Activated CD4-positive, alpha-beta T cell treated with anti-CD3 and anti-CD28 coated beads, Interleukin-2, amount 10 ng/mL, durations not matched to agents 7 days and 5 days (primary cell): Measurements from ENCODE around the gene SPNS2. TPM values are rescaled to one million over a fixed set of nuclear protein-coding genes. Genes with fewer than 3 reads are reported as not detected.

Experiments
- CTCF ChIA-PET: fragments of 350-600 bp; sonication (Branson Sonifier 250); formaldehyde crosslinking; loops from one replicate; lab custom pipeline; 2021; ENCODE audit warnings: antibody characterized with exemption; lab: Charles Lee
- POLR2A ChIA-PET: fragments of 350-600 bp; sonication (Branson Sonifier 250); formaldehyde crosslinking; loops from one replicate; lab custom pipeline; 2021; ENCODE audit warnings: antibody characterized with exemption; lab: Charles Lee
- DNase-seq: peaks from one replicate; pipeline ENCODE4 v3.0.0-alpha.2; 2020
- H3K27ac Mint-ChIP-seq: one replicate; pipeline ENCODE4 v1.8.0; 2021; ENCODE audit warnings: mild to moderate bottlenecking, moderate library complexity, mixed read lengths
- H3K27me3 Mint-ChIP-seq: one replicate; pipeline ENCODE4 v1.8.0; 2021; ENCODE audit warnings: mixed read lengths
- H3K36me3 Mint-ChIP-seq: one replicate; pipeline ENCODE4 v1.8.0; 2021; ENCODE audit warnings: low read depth, mixed read lengths
- H3K4me1 Mint-ChIP-seq: one replicate; pipeline ENCODE4 v1.8.0; 2021; ENCODE audit warnings: mixed read lengths
- H3K4me3 Mint-ChIP-seq: one replicate; pipeline ENCODE4 v1.8.0; 2021; ENCODE audit warnings: mild to moderate bottlenecking, moderate library complexity, mixed read lengths
- H3K9me3 Mint-ChIP-seq: one replicate; pipeline ENCODE4 v1.8.0; 2021; ENCODE audit warnings: mixed read lengths
- total RNA-seq, 2 experiments: library from RNA; stranded (reverse); gene quantifications; one replicate each; pipeline ENCODE4 v1.2.3, GENCODE V29; 2021

SPNS2 gene
- total RNA-seq, 2 experiments from 2014 or later = 0.25 to 0.29 TPM

DNA sequence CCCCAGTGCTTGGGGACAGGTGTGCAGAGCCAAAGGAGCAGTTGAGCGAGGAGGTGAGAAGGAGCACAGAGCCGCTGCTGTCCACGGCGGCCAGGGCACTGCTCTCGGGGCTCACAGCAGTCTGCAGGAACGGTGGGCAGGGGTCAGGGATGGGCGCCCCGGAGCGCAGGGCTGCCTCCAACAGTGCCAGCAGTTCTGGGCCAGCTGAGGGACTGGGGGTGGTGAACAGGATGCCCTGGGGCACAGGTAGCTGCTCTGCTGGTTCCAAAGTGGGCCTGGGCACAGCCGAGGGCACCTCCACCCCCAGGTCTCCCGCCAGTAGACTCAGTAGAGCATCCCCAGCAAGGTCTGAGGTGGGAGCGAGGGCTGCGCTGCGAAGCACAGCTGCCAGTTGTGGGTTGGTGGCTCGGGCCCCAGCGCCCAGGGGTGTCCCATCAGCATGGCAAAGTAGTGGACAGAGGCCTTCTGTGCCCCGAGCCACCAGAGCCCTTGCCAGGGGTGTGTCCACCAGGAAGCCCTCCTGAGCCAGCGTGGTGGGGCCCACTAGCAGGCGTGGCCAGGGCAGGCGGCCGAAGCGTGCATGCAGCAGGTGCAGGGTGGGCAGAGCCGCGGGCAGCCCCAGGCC, 59.8 kb downstream of the SPNS2 start:
- Mint-ChIP-seq H3K27me3 (no peaks in the 10 kb centered on the region), H3K36me3 (peaks cover 4% of the 10 kb centered on the region), H3K9me3 (no peaks in the 10 kb centered on the region), H3K4me3 (no peak overlapping the region), H3K4me1 (peaks cover 52% of the 10 kb centered on the region), H3K27ac (no peak overlapping the region)
- ChIA-PET POLR2A (no interaction called here), CTCF (no interaction called here)
- DNase-seq = no peak

DNA sequence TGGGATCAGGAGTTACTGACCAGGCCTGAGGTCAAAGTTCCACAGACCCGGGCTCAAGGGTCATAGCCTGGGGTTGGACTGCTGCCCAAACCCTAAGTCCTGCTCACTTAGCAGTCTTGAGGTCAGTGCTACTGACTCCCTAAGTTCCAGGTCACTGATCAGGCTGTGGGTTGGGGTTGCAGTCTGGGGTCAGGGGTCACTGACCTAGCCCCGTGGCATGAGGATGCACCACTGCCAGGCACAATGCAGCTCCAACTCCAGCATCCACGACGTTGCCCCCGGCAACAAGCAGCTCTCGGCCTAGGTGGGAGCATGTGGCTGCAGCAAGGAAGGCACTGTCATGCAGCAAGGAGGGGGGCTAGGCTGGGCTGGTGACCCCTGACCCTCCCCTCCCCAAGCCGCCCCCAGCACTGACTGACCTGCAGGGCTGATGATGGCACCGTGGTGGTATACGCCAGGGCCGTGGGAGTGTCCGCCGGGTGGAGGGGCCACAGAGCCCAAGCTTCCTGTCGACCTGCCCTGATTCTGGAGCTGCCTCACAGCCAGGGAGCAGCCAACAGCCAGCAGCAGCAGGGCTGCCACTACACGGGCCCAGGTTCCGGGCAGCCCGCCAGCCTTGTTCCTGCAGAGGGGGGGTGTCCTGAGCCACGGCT, 60.6 kb downstream of the SPNS2 start:
- Mint-ChIP-seq H3K4me3 (no peak overlapping the region), H3K27me3 (no peaks in the 10 kb centered on the region), H3K4me1 (peaks cover 47% of the 10 kb centered on the region), H3K9me3 (no peaks in the 10 kb centered on the region), H3K36me3 (peaks cover 2% of the 10 kb centered on the region), H3K27ac (no peak overlapping the region)
- no peak for DNase-seq
- ChIA-PET CTCF (interaction anchor here (1.4 to 2.3 kb wide), 2 partner anchors 9 to 10 kb away, joined by 3 to 5 read pairs; no protein-coding TSS in a partner anchor), POLR2A (no interaction called here)

DNA sequence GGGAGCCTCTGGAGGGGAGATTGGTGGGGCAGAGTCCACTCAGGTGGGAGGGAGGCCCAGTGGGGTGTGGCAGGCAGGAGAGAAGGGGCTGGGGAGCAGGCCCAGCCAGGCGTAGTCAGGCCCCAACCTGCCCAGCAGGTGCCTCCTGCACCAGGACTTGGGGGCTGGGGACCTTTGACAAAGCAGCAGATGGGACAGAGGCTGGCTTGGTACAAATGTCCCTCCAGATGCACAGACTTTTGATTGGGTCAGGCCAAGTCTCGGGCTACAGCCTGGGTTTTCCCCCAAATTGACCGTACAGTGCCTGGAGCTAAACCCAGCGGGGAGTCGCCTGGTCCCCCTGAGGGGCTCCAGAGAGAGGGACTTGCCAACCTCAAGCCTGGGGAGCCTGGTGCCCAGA, 61.3 kb downstream of the SPNS2 start:
- no peaks in the 10 kb centered on the region for H3K9me3 Mint-ChIP-seq
- no peak for DNase-seq
- H3K4me3 Mint-ChIP-seq = no peak overlapping the region
- H3K27ac Mint-ChIP-seq = no peak overlapping the region
- ChIA-PET POLR2A (no interaction called here), CTCF (interaction anchor here (0.6 to 2.3 kb wide), 4 partner anchors 10 to 339 kb away, joined by 3 to 5 read pairs (median 3); no protein-coding TSS in a partner anchor)
- peaks cover 42% of the 10 kb centered on the region for H3K4me1 Mint-ChIP-seq
- H3K36me3 Mint-ChIP-seq = peaks cover 2% of the 10 kb centered on the region
- no peaks in the 10 kb centered on the region for H3K27me3 Mint-ChIP-seq

DNA sequence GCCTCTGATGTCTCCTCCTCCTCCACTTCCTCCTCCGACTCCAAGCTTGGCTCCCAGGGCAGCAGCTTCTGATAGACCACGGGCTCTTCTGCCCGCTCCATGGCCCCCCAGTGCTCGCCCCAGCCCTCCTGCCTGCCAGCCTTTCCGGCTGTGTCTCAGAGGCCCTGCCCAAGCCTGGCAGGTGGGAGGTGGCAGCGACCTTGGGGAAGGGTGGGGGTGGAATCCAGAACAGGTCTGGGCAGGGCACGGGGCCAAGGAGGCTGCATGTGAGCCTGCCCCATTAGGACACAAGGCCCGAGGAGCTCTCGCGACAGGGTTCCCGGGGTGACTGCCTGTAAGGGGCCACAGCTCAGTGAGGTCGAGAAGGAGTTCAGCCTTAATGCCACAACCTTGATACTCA, 61.7 kb downstream of the SPNS2 start, which contains the start of gene GGT6:
Gene GGT6 (minus strand): TSS at position 157 of the 400 bp plus-strand sequence. CDS start 56 bp downstream, at position 101.
- no peak for DNase-seq
- Mint-ChIP-seq H3K9me3 (no peaks in the 10 kb centered on the region), H3K4me1 (peaks cover 44% of the 10 kb centered on the region), H3K27ac (no peak within 1 kb of the TSS), H3K27me3 (no peaks in the 10 kb centered on the region), H3K36me3 (peaks cover 2% of the 10 kb centered on the region), H3K4me3 (no peak within 1 kb of the TSS)
- CTCF ChIA-PET = interaction anchor here (0.6 to 2.3 kb wide), 4 partner anchors 9 to 339 kb away, joined by 3 to 5 read pairs (median 3); no protein-coding TSS in a partner anchor
- POLR2A ChIA-PET = no interaction called here

DNA sequence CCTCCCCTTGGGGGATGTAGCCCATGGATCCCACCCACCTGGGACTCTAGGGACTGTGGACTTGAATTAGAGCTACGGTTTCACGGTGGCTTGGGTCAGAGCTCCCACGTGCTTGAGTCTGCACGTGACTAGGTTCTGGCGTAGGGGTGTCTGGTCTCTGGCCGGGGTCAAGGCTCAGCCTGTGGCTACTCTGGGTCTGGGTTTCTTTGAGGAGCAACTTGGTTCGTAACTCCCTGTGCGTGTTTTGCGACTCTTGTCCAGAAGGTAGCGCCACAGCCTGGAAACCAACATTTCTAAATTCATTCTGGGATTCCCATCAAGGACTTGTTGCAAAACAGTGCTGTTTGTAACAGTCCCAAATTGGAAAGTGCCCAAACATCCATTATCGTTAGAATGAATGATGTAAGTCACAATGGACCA, 62.2 kb downstream of the SPNS2 start:
- H3K36me3 Mint-ChIP-seq = peaks cover 2% of the 10 kb centered on the region
- ChIA-PET POLR2A (no interaction called here), CTCF (interaction anchor here (1.2 to 2.3 kb wide), 3 partner anchors 9 to 13 kb away, joined by 3 to 5 read pairs (median 3); no protein-coding TSS in a partner anchor)
- no peak overlapping the region for H3K27ac Mint-ChIP-seq
- no peaks in the 10 kb centered on the region for H3K9me3 Mint-ChIP-seq
- H3K4me1 Mint-ChIP-seq = peaks cover 44% of the 10 kb centered on the region
- no peak overlapping the region for H3K4me3 Mint-ChIP-seq
- DNase-seq = no peak
- H3K27me3 Mint-ChIP-seq = peaks cover 3% of the 10 kb centered on the region

DNA sequence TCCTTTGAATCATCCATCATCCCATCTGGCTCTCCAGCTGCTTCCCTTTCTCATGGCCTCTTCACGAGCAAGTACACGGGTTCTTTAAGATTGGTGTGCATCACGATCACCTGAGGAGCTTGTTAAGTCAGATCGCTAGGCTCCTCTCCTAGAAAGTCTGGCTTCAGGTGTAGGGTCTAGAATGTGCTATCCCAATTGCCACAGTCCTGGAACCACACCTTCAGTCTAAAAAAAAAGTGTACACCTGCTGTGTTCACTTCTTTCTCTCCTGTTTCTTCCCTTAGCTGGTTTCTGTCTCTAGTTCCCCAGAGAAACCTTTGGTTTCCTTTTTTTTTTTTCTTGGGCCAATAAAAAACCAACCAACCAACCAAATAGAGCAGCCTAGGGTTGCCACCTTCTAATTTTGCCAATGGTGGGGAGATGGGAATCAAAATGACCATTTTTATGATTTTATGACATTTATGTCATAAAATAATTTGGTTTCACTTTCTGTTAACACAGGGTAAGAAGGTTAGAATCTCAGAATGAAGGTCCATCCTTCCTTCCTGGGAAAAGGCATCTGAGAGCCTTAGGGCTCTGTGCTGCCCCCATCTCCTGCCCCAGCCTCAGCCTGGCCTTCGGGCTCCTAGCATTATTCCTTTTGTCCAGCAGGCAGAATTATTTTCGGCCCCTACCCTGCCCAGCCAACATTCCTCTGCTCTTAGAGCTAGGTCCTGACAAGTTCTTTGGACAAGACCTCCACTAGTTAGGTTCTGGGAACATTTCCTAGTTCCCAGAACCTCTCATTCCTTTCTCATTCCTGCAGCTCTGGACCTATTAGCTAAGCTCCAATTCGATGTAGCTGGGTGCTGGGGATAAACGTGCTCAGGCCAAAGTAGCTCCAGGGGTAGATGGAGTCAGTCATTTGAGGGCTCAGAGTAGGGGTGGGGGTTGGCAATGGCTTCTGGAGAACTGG, 63.6 kb downstream of the SPNS2 start:
- POLR2A ChIA-PET = no interaction called here
- peaks cover 4% of the 10 kb centered on the region for H3K27me3 Mint-ChIP-seq
- no peak overlapping the region for H3K4me3 Mint-ChIP-seq
- H3K36me3 Mint-ChIP-seq = peaks cover 2% of the 10 kb centered on the region
- peak overlapping the region; percentile 84 for H3K27ac Mint-ChIP-seq
- DNase-seq = no peak
- H3K9me3 Mint-ChIP-seq = no peaks in the 10 kb centered on the region
- CTCF ChIA-PET = interaction anchor here (0.6 to 1.9 kb wide), 4 partner anchors 9 to 59 kb away, joined by 3 to 6 read pairs (median 4); no protein-coding TSS in a partner anchor
- H3K4me1 Mint-ChIP-seq = peaks cover 39% of the 10 kb centered on the region

DNA sequence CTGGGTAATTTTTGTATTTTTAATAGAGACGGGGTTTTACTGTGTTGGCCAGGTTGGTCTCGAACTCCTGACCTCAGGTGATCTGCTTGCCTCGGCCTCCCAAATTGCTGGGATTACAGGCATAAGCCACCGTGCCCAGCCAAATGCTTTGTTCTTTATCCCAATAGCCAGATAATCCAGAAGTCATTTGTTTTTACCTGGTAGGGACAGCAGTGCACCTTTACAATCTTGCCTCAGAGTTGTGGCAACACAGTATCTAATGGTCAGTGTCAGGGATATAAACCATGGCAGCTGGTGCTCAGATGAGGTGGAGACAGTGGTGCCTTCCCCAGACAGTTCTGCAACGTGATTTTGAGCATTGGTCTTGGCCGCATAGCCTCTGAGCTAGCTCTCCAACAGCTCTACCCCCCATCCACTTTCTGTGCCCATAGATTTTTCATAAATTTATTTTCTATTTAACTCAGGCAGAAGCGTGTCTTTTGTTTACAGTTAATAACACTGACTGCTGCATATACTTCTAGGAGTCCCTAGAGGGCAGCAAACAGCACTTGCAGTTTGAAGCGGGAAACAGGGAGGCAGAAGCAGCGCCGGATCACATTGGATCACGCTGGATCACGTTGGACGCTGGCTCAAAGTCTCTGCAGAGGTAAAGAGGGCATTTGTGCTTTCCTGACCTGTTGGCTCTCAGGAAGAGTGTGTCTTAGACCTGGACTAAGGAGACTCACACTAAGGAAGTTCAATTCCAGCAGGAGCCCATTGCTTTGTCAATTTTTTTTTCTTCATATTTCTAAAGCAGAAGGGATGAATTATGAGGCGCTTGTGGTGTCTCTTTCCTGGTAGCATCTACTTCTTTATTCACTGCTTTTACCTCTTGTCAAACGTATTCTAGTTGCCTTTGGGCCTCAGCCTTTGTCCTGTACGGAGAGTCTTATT, 66.8 kb downstream of the SPNS2 start:
- Mint-ChIP-seq H3K9me3 (no peaks in the 10 kb centered on the region), H3K4me3 (peak overlapping the region; percentile 45), H3K36me3 (peaks cover 2% of the 10 kb centered on the region), H3K27me3 (peaks cover 4% of the 10 kb centered on the region), H3K27ac (peak overlapping the region; percentile 66), H3K4me1 (peaks cover 39% of the 10 kb centered on the region)
- peak; percentile 72 for DNase-seq
- POLR2A ChIA-PET = no interaction called here
- CTCF ChIA-PET = interaction anchor here (0.6 to 2.0 kb wide), 9 partner anchors 8 to 217 kb away, joined by 3 to 7 read pairs (median 3); partner anchors contain the start of genes ARRB2 and MYBBP1A

DNA sequence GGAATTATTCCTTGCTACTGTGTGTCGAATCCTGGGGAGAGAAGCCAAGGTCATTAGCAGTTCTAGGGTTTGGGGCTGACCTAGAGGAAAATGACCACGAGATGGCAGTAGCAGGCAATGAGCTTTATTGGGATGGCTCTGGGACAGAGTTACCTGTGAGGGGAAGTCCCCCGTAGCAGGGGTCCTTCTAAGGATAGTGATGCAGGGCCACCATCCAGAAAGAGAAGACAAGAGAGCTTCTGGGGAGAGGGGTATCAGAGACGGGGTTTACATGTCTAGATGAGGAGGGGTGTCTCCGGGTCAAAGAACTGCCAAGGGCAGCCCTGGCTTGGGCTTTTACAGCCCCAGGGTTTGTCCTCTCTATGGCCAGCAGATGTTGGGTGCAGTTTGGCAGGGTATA, 68.1 kb downstream of the SPNS2 start:
- Mint-ChIP-seq H3K4me1 (peaks cover 32% of the 10 kb centered on the region), H3K4me3 (no peak overlapping the region), H3K9me3 (no peaks in the 10 kb centered on the region), H3K27ac (no peak overlapping the region), H3K36me3 (peaks cover 2% of the 10 kb centered on the region), H3K27me3 (peaks cover 4% of the 10 kb centered on the region)
- peak; percentile 61 for DNase-seq
- ChIA-PET POLR2A (no interaction called here), CTCF (interaction anchor here (0.6 to 2.0 kb wide), 18 partner anchors 10 to 341 kb away, joined by 3 to 10 read pairs (median 4); partner anchors contain the start of genes ARRB2 and MYBBP1A)

DNA sequence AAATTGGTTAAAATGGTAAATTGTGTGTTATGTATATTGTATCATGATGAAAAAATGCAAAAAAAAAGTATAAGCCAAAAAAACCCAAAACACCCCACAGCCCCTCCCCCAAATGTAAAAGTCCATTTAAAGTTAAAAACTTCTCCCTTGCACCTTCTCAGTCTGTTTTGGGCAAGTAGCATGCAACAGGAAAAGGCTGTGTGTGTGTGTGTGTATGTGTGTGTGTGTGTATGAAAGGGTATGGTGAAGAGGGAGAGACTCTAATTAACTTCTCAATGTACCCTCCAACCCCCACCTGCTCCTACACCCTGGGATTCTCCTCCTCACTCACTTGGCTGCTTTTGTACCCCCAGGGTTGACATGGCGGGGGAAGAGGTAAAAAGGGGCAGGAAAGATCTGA, 70.9 kb downstream of the SPNS2 start:
- DNase-seq = no peak
- H3K27me3 Mint-ChIP-seq = peaks cover 6% of the 10 kb centered on the region
- CTCF ChIA-PET = interaction anchor here (1.1 kb wide), 1 partner anchor 10 kb away, joined by 5 read pairs; the partner anchor contains the start of gene GGT6
- H3K27ac Mint-ChIP-seq = no peak overlapping the region
- H3K9me3 Mint-ChIP-seq = no peaks in the 10 kb centered on the region
- POLR2A ChIA-PET = no interaction called here
- no peak overlapping the region for H3K4me3 Mint-ChIP-seq
- H3K4me1 Mint-ChIP-seq = peaks cover 25% of the 10 kb centered on the region
- no peaks in the 10 kb centered on the region for H3K36me3 Mint-ChIP-seq

DNA sequence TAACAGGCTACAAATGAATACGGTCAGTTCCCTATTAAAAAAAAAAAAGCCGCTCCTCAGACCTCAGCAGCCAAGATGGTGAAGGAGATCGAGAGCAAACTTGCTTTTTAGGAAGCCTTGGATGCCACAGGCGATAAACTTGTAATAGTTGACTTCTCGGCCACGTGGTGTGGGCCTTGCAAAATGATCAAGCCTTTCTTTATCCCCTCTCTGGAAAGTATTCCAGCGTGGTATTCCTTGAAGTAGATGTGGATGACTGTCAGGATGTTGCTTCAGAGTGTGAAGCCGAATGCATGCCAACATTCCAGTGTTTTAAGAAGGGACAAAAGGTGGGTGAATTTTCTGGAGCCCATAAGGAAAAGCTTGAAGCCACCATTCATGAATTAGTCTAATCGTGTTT, 73.5 kb downstream of the SPNS2 start:
- POLR2A ChIA-PET = no interaction called here
- H3K9me3 Mint-ChIP-seq = no peaks in the 10 kb centered on the region
- peaks cover 3% of the 10 kb centered on the region for H3K27me3 Mint-ChIP-seq
- CTCF ChIA-PET = no interaction called here
- H3K4me3 Mint-ChIP-seq = no peak overlapping the region
- H3K36me3 Mint-ChIP-seq = no peaks in the 10 kb centered on the region
- H3K27ac Mint-ChIP-seq = no peak overlapping the region
- no peak for DNase-seq
- peaks cover 13% of the 10 kb centered on the region for H3K4me1 Mint-ChIP-seq

DNA sequence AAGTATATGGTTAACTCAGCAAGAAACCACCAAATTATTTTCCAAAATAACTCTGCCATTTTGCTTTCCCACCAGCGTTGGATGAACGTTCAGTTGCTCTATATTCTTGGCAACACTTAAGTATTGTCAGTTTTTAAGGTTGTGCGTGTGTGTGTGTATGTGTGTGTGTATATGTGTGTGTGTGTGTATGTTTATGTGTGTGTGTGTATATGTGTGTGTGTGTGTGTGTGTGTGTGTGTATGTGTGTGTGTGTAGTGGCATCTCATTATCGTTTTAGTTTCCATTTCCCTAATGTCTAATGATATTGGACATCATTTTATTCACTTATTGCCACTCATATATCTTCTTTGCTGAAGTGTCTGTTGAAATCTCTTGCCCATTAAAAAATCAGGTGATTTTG, 74.4 kb downstream of the SPNS2 start:
- no peak overlapping the region for H3K4me3 Mint-ChIP-seq
- H3K27ac Mint-ChIP-seq = no peak overlapping the region
- H3K4me1 Mint-ChIP-seq = peaks cover 13% of the 10 kb centered on the region
- no peaks in the 10 kb centered on the region for H3K36me3 Mint-ChIP-seq
- H3K27me3 Mint-ChIP-seq = peaks cover 3% of the 10 kb centered on the region
- ChIA-PET CTCF (interaction anchor here (1.0 kb wide), 1 partner anchor 12 kb away, joined by 3 read pairs; the partner anchor contains the start of gene GGT6), POLR2A (no interaction called here)
- DNase-seq = no peak
- H3K9me3 Mint-ChIP-seq = no peaks in the 10 kb centered on the region
